ENCODE measurements around the gene OPRL1.

- TF ChIP-seq CTCF (conservative IDR thresholded peaks at IDR 0.05 in 1 of 2, IDR thresholded peaks at IDR 0.05 in 1 of 2; ENCODE audit: low read depth in 1 of 2, low read length in 2 of 2) (no peak), EZH2 (IDR thresholded peaks at IDR 0.05; ENCODE audit: low read length, missing control alignments) (no peak)
Observed at GRCh38 chr20:64079273-64080012, 439 bp upstream of the OPRL1 start, which contains the start of gene RGS19.
